Anterior cingulate cortex (tissue), 58 donors: Measurements from ENCODE around the gene MGST2.

Experiments used
- DNase-seq, 58 donors: peaks; one replicate each; lab custom pipeline; 2025; lab: John Stamatoyannopoulos, UW

MGST2 gene

GRCh38 chr4:139643042-139643895 lies 22.4 kb upstream of the MGST2 start:
- DNase-seq, result no peak

DNA sequence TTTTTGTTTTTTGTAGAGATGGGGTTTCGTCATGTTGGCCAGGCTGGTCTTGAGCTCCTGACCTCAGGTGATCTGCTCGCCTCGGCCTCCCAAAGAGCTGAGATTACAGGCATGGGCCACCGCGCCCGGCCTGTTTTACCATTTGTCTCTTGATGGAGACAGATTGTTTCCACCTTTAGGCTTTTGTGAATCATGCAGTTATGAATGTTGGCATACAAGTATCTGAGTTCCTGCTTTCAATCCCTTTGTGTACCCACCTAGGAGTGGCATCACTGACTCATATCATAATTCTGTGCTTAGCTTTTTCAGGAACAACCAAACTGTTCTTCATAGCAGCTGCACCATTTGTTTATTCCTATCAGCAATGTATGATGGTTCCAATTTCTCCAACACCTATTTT lies 20.2 kb upstream of the MGST2 start:
- DNase-seq, result no peak

- no peak for DNase-seq
These were observed 18.4 kb upstream of the MGST2 start for GRCh38 chr4:139647184-139647583.

DNA sequence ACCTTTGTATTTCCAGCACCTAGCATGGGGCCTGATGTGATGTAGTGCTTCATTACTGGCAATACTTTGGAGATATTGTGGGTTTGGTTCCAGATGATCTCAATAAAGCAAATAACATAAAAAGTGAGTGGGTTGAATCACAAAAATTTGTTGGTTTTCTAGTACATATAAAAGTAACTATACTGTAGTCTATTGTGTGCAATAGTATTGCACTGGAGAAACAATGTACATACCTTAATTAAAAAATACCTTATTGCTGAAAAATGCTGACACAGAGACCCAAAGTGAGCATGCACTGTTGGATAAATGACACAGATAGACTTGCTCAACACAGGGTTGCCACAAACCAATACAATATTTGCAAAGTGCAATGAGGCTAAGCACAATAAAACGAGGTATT lies 17.7 kb upstream of the MGST2 start:
- no peak for DNase-seq

- DNase-seq, result peak in 56 of 58 donors; percentile 6 to 89 (median 66)
These were observed 14.1 kb upstream of the MGST2 start for GRCh38 chr4:139651282-139652194.

GRCh38 chr4:139654516-139654915 lies 11.1 kb upstream of the MGST2 start:
- no peak for DNase-seq

- DNase-seq, result peak in 9 of 58 donors; percentile 4 to 43 (median 14)
These were observed 10.5 kb upstream of the MGST2 start for GRCh38 chr4:139655116-139655515.

DNA sequence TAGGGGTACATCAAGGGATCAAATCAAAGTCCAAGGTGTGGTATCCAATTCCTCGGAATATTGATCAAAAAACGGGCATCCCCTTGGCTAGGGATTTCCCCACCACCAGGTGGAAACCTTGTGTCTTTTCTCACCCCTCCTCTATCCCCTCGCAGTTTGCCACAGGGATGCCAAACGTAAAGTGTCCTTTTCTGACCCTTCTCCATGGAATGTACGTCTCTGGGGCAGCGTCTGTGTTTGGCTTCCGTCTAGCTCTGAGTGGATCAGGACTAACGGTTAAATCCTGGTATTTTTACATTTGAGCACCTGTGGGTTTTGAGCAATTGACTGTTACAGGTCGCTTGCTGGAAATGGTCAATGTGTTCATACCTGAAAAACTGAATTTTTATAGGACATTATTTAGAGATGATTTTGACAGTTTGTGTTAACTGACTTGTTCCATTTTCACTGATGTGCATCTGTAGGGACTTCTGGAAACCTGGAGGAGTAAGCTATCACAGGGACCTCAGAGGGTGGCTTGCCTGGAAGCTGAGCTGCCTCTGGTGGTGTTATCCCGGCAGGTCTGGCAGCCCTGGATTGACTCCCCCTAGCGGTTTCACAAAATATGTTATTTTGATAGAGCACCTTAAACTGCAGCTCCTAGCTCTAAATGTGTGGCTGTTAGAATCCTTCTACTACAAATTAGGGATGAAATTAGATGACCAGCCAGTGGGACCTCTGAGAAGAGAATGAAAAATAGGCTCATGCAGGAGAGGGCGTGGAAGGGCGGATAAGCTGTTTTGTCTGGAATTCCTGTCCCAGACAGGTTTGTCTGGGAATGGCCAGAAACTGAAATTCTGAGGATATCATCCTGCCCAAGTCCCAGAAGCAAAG lies 8.8 kb upstream of the MGST2 start:
- peak in 36 of 58 donors; percentile 1 to 61 (median 16) for DNase-seq

DNA sequence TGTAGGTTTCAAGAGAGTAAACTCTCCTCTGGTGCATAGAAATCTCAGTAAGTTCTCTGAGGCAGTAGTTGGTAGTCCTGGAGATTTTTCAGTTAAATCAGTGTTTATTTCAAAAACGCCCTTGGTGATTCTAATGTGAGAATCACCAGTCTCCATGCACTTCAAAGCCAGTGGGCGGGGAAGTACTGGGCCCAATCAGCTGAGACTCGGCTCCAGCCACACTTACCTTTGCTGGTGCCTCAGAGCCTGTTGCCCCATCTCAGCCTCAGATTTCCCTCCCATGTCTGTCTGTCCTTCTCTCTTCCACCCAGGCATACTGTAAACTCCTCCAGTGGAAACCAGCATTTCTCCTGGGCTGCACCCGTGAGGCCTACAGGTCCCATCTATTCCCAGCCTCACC lies 7.4 kb upstream of the MGST2 start:
- no peak for DNase-seq

DNA sequence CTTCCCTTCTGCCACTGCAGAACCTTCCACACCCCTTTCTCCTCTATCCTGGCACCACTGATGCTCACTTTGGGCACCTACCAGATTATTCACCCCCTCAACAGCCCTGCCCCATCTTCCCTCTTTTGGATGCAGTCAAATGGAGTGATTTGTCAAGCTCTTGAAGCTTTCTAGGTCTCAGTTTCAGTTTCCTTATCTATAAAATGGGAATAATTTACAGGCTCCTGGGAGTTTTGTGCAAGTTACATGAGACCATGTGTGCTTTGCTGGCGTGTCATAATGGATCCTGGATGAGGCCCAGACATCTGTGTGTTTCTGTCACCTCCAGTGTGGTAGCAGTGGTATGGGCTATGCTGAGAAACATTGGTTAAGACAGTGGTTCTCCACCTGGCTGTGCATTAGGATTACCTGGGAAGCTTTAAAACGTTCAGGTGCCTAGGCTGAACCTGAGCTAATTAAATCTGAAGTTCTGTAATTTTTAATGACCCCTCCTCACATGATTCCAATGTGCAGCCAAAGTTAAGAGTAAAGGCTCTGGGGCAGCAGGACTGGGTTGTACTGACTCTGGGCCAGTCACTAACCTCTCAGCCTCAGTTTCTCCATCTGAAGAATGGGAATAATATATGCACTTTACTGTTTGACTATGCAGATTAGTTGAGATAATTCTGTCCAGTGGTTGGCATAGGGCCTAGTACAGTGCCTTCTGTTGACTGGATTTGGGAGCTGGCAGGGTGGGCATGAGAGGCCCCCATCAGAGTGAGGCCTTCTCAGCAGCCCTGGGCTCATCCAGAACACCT lies 6.8 kb upstream of the MGST2 start:
- no peak for DNase-seq

DNA sequence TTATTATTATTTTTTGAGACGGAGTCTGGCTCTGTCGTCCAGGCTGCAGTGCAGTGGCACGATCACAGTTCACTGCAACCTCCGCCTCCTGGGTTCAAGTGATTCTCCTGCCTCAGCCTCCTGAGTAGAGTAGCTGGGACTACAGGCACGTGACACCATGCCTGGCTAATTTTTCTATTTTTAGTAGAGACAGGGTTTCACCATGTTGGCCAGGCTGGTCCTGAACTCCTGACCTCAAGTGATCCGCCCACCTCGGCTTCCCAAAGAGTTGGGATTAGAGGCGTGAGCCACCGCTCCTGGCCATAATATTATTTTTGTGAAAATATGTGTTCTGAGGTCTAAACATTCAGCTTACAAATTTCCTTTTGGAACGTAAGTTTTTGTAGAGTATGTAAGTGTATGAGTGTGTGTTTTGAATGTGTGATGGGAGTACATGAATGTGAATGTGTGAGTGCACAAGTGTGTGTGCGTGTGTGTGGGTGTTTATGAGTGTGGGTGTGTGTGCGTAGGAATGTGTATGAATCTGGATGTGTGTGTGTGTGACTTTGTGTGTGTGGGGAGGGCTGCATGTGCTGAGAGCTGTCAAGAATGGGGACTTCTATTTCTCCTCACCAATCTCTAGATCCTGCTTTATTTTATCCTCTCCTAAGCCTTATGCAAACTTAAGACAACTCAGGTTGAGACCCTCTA lies 5.7 kb upstream of the MGST2 start:
- DNase-seq, result no peak

- DNase-seq, result no peak
These were observed 5.0 kb upstream of the MGST2 start for GRCh38 chr4:139660568-139661043.

DNA sequence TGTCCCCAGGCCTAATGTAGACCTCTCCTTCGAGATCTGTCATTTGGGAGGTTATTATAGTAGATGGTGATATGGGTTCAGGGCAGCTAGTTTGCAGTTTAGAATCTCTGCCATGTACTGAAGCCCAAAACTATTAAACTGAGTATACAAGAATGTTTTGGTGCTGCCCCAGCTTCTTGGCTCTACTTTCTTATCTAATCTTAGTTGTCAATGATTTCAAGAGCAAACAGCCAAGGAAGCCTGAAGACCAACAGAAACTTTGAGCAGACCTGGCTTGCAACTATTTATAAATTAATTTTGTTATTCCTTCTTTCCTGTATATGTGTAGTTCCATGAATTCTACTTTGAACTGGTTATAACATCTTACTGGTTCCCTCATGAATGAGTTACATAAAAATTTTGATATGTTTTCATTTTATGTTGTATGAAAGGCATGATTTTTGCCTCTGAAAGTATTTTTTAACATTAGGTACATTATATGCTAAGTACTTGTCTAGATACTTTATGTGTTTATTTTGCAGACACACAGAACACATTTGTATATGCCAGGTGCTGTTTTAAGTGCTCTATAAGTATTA lies 2.0 kb upstream of the MGST2 start:
- DNase-seq, result no peak

DNA sequence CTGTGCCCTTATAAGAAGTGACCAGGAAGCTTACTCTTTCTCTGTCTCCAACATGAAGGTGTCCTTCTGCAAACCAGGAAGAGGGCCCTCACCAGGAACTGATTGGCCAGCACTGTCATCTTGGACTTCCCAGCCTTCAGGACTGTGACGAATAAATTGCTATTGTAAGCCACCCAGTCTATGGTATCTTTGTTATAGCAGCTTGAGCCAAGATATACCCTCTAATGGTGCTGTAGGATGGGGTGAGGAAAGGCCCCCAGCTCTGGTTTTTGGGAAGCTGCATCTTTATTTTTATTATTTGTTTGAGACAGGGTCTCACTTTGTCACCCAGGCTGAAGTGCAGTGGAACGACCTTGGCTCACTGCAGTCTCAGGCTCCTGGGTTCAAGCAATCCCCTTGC lies 1.2 kb upstream of the MGST2 start:
- no peak for DNase-seq

DNA sequence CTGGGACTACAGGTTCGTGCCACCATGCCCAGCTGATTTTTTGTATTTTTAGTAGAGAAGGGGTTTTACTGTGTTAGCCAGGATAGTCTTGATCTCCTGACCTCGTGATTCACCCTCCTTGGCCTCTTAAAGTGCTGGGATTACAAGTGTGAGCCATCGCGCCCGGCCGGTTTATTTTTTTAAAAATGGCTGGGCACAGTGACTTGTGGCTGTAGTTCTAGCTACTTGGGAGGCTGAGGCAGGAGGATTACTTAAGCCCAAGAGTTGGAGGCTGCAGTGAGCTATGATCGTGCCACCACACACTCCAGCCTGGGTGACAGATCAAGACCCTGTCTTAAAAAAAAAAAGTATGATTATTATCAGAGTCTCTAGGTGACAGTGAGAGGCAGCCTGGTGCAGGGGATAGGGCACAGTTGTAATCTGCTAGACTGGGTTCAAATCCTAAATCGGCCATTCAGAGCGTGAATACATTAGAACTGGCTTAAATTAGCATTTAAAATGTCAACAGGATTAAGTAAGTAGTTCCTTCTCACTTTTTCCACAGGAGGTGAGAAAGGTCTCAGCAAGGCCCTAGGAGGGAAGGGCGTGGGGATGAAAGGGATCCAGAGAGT lies 435 bp upstream of the MGST2 start:
- no peak for DNase-seq

GRCh38 chr4:139666735-139667281 lies 1.2 kb downstream of the MGST2 start:
- DNase-seq, result peak in 5 of 58 donors; percentile 4 to 17 (median 7)

GRCh38 chr4:139668036-139668435 lies 2.4 kb downstream of the MGST2 start:
- DNase-seq, result no peak
